Activated T-cell treated with anti-CD3 and anti-CD28 coated beads, Interleukin-2, amount 50 U/mL, for 4 hours (primary cell): ENCODE results near the gene C6orf62. TPM values are rescaled to one million over a fixed set of nuclear protein-coding genes. Genes with fewer than 3 reads are reported as not detected.
"Not testable (repeated sequence)": the region's sequence is repeated elsewhere in the genome, so short reads cannot be mapped to it uniquely, and the experiment has no call there.

ENCODE experiments used
- ATAC-seq, 2 donors: fragments of 200-7000 bp; cut with Tn5 transposase; one replicate each; pipeline ENCODE4 v1.10.0; 2021
- DNase-seq: peaks from one replicate; pipeline ENCODE4 v3.0.0-alpha.2; 2020
- H3K27me3 Mint-ChIP-seq: one replicate; pipeline ENCODE4 v1.8.0; 2021; ENCODE audit warnings: low read depth, mixed read lengths
- H3K36me3 Mint-ChIP-seq: one replicate; pipeline ENCODE4 v1.8.0; 2022; ENCODE audit warnings: mixed read lengths; ENCODE audit not compliant: insufficient read depth
- H3K4me1 Mint-ChIP-seq: one replicate; pipeline ENCODE4 v1.8.0; 2021; ENCODE audit warnings: low read depth, mixed read lengths
- H3K4me3 Mint-ChIP-seq: one replicate; pipeline ENCODE4 v1.8.0; 2021; ENCODE audit warnings: mild to moderate bottlenecking, moderate library complexity, mixed read lengths
- H3K9me3 Mint-ChIP-seq: one replicate; pipeline ENCODE4 v1.8.0; 2021; ENCODE audit warnings: mixed read lengths
- total RNA-seq, 3 donors: library from RNA; stranded (reverse); gene quantifications; one replicate each; pipeline ENCODE4 v1.2.1, GENCODE V29; 2021

Gene C6orf62
- total RNA-seq, 3 donors from 2014 or later, result 67.0 to 83.8 (median 78.4) TPM

GRCh38 chr6:24673625-24674024, 45.3 kb downstream of the C6orf62 start:
- Mint-ChIP-seq H3K27me3 (no peaks in the 10 kb centered on the region), H3K9me3 (peaks cover 5% of the 10 kb centered on the region), H3K4me3 (no peak overlapping the region), H3K4me1 (peaks cover 5% of the 10 kb centered on the region), H3K36me3 (peaks cover 9% of the 10 kb centered on the region)
- no peak for DNase-seq
- ATAC-seq, result no peak

GRCh38 chr6:24672620-24673182, 46.3 kb downstream of the C6orf62 start:
- Mint-ChIP-seq H3K36me3 (peaks cover 9% of the 10 kb centered on the region), H3K27me3 (no peaks in the 10 kb centered on the region), H3K4me3 (no peak overlapping the region), H3K4me1 (peaks cover 8% of the 10 kb centered on the region), H3K9me3 (peaks cover 5% of the 10 kb centered on the region)
- no peak for DNase-seq
- no peak for ATAC-seq

- H3K9me3 Mint-ChIP-seq, DNase-seq, H3K27me3 Mint-ChIP-seq, H3K36me3 Mint-ChIP-seq, ATAC-seq, H3K4me3 Mint-ChIP-seq: not testable (repeated sequence)
- H3K4me1 Mint-ChIP-seq, result peaks cover 18% of the 10 kb centered on the region
Observed at GRCh38 chr6:24671077-24671476, 47.9 kb downstream of the C6orf62 start.

GRCh38 chr6:24670492-24670891, 48.5 kb downstream of the C6orf62 start:
- not testable (repeated sequence) for H3K36me3 Mint-ChIP-seq, H3K9me3 Mint-ChIP-seq, ATAC-seq, DNase-seq, H3K4me3 Mint-ChIP-seq, H3K27me3 Mint-ChIP-seq
- H3K4me1 Mint-ChIP-seq, result peaks cover 22% of the 10 kb centered on the region

GRCh38 chr6:24668997-24669361, 50.0 kb downstream of the C6orf62 start:
- H3K27me3 Mint-ChIP-seq, result no peaks in the 10 kb centered on the region
- H3K9me3 Mint-ChIP-seq, result peaks cover 5% of the 10 kb centered on the region
- peaks cover 13% of the 10 kb centered on the region for H3K36me3 Mint-ChIP-seq
- H3K4me3 Mint-ChIP-seq, result no peak overlapping the region
- H3K4me1 Mint-ChIP-seq, result peaks cover 34% of the 10 kb centered on the region
- no peak for DNase-seq
- ATAC-seq, result no peak

GRCh38 chr6:24668066-24668996, 50.6 kb downstream of the C6orf62 start:
- Mint-ChIP-seq H3K4me3 (peak overlapping the region; percentile 99), H3K36me3 (peaks cover 19% of the 10 kb centered on the region), H3K4me1 (peaks cover 40% of the 10 kb centered on the region)
- H3K9me3 Mint-ChIP-seq, ATAC-seq, H3K27me3 Mint-ChIP-seq, DNase-seq: not testable (repeated sequence)

GRCh38 chr6:24667378-24667803, 51.6 kb downstream of the C6orf62 start:
- peaks cover 44% of the 10 kb centered on the region for H3K4me1 Mint-ChIP-seq
- DNase-seq (no peak), ATAC-seq (no peak)
- no peaks in the 10 kb centered on the region for H3K27me3 Mint-ChIP-seq
- peaks cover 26% of the 10 kb centered on the region for H3K36me3 Mint-ChIP-seq
- peak overlapping the region; percentile 99 for H3K4me3 Mint-ChIP-seq
- peaks cover 5% of the 10 kb centered on the region for H3K9me3 Mint-ChIP-seq

- Mint-ChIP-seq H3K9me3 (peaks cover 5% of the 10 kb centered on the region), H3K4me1 (peaks cover 45% of the 10 kb centered on the region), H3K27me3 (no peaks in the 10 kb centered on the region), H3K4me3 (peak within 1 kb of the TSS; percentile 99), H3K36me3 (peaks cover 31% of the 10 kb centered on the region)
- ATAC-seq (peak; percentile 95 to 96), DNase-seq (peak; percentile 94)
Observed at GRCh38 chr6:24666641-24667377, 52.1 kb downstream of the C6orf62 start, which contains the start of the genes ACOT13 and TDP2. TSS of gene ACOT13 (plus strand) at chr6:24667077. CDS start at chr6:24667264, 187 bp downstream. TSS of gene TDP2 (minus strand) at chr6:24666899. CDS start at chr6:24666862, 37 bp downstream.

GRCh38 chr6:24666097-24666640, 52.8 kb downstream of the C6orf62 start:
- H3K9me3 Mint-ChIP-seq, result peaks cover 5% of the 10 kb centered on the region
- H3K36me3 Mint-ChIP-seq, result peaks cover 31% of the 10 kb centered on the region
- ATAC-seq (peak; percentile 49 to 52), DNase-seq (peak; percentile 40)
- H3K27me3 Mint-ChIP-seq, result no peaks in the 10 kb centered on the region
- peaks cover 51% of the 10 kb centered on the region for H3K4me1 Mint-ChIP-seq
- H3K4me3 Mint-ChIP-seq, result peak overlapping the region; percentile 99

GRCh38 chr6:24664046-24664987, 54.6 kb downstream of the C6orf62 start:
- no peak for DNase-seq
- peaks cover 22% of the 10 kb centered on the region for H3K36me3 Mint-ChIP-seq
- peaks cover 59% of the 10 kb centered on the region for H3K4me1 Mint-ChIP-seq
- H3K27me3 Mint-ChIP-seq, result no peaks in the 10 kb centered on the region
- H3K9me3 Mint-ChIP-seq, result no peaks in the 10 kb centered on the region
- peak overlapping the region; percentile 99 for H3K4me3 Mint-ChIP-seq
- ATAC-seq, result no peak

GRCh38 chr6:24663189-24663588, 55.8 kb downstream of the C6orf62 start:
- Mint-ChIP-seq H3K4me1 (peaks cover 53% of the 10 kb centered on the region), H3K9me3 (no peaks in the 10 kb centered on the region), H3K4me3 (no peak overlapping the region), H3K36me3 (peaks cover 27% of the 10 kb centered on the region), H3K27me3 (no peaks in the 10 kb centered on the region)
- ATAC-seq, result no peak
- no peak for DNase-seq

GRCh38 chr6:24662236-24662635, 56.7 kb downstream of the C6orf62 start:
- Mint-ChIP-seq H3K4me1 (peaks cover 56% of the 10 kb centered on the region), H3K9me3 (no peaks in the 10 kb centered on the region), H3K4me3 (no peak overlapping the region), H3K36me3 (peaks cover 34% of the 10 kb centered on the region), H3K27me3 (no peaks in the 10 kb centered on the region)
- DNase-seq (no peak), ATAC-seq (no peak)

- not testable (repeated sequence) for H3K27me3 Mint-ChIP-seq, H3K9me3 Mint-ChIP-seq, ATAC-seq, DNase-seq, H3K4me3 Mint-ChIP-seq
- peaks cover 56% of the 10 kb centered on the region for H3K4me1 Mint-ChIP-seq
- H3K36me3 Mint-ChIP-seq, result peaks cover 34% of the 10 kb centered on the region
Observed at GRCh38 chr6:24661759-24662158, 57.2 kb downstream of the C6orf62 start.
